ENCODE measurements around the gene NAALADL2. TPM values are rescaled to one million over a fixed set of nuclear protein-coding genes. Genes with fewer than 3 reads are reported as not detected.

Gene NAALADL2
- total RNA-seq, 1 experiment from 2014 or later = 2.7 TPM

DNA sequence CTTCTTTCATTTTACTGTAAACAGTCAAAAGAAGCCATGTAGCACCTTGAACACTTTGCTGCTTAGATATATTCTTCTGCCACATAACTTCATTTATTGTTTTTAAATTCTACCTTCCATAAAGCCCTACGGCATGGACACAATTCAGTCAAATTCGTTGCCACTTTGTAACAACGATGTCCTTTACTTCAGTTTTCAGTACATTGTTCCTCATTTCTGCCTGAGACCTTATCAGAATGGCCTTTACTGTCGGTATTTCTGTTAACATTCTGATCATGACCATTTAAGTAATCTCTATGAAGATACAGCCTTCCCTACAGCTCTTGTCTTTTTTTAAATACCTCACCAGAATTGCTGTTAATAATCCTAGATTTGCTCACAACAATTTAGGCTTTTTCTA lies 466.9 kb downstream of the NAALADL2 start:
- Histone ChIP-seq H3K36me3 (ENCODE audit: control insufficient read depth, insufficient read depth, low read length) (no peaks in the 10 kb centered on the region), H3K27ac (ENCODE audit: low read length) (no peak overlapping the region), H3K9me3 (ENCODE audit: control insufficient read depth, insufficient read depth, low read depth, low read length) (no peaks in the 10 kb centered on the region), H3K4me3 (ENCODE audit: low read depth in 2 of 2, low read length in 2 of 2) (no peak overlapping the region), H3K27me3 (ENCODE audit: control insufficient read depth, insufficient read depth, low read length) (no peaks in the 10 kb centered on the region), H3K4me1 (ENCODE audit: control insufficient read depth, insufficient read depth, low read length) (no peaks in the 10 kb centered on the region)
- POLR2A ChIA-PET = no interaction called here
- no TSS peak for BruUV-seq (replicated peaks)
- CTCF ChIA-PET = no interaction called here
- TF ChIP-seq, protein P1, sequence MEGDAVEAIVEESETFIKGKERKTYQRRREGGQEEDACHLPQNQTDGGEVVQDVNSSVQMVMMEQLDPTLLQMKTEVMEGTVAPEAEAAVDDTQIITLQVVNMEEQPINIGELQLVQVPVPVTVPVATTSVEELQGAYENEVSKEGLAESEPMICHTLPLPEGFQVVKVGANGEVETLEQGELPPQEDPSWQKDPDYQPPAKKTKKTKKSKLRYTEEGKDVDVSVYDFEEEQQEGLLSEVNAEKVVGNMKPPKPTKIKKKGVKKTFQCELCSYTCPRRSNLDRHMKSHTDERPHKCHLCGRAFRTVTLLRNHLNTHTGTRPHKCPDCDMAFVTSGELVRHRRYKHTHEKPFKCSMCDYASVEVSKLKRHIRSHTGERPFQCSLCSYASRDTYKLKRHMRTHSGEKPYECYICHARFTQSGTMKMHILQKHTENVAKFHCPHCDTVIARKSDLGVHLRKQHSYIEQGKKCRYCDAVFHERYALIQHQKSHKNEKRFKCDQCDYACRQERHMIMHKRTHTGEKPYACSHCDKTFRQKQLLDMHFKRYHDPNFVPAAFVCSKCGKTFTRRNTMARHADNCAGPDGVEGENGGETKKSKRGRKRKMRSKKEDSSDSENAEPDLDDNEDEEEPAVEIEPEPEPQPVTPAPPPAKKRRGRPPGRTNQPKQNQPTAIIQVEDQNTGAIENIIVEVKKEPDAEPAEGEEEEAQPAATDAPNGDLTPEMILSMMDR (IDR thresholded peaks at IDR 0.05) = no peak
- no peak for TF ChIP-seq POLR2AphosphoS5 (IDR thresholded peaks at IDR 0.05; ENCODE audit: low read depth, low read length)
- TF ChIP-seq SIN3A (IDR thresholded peaks at IDR 0.05; ENCODE audit: borderline replicate concordance, insufficient read depth, low read depth, low read length) = no peak
- TF ChIP-seq, protein P2, sequence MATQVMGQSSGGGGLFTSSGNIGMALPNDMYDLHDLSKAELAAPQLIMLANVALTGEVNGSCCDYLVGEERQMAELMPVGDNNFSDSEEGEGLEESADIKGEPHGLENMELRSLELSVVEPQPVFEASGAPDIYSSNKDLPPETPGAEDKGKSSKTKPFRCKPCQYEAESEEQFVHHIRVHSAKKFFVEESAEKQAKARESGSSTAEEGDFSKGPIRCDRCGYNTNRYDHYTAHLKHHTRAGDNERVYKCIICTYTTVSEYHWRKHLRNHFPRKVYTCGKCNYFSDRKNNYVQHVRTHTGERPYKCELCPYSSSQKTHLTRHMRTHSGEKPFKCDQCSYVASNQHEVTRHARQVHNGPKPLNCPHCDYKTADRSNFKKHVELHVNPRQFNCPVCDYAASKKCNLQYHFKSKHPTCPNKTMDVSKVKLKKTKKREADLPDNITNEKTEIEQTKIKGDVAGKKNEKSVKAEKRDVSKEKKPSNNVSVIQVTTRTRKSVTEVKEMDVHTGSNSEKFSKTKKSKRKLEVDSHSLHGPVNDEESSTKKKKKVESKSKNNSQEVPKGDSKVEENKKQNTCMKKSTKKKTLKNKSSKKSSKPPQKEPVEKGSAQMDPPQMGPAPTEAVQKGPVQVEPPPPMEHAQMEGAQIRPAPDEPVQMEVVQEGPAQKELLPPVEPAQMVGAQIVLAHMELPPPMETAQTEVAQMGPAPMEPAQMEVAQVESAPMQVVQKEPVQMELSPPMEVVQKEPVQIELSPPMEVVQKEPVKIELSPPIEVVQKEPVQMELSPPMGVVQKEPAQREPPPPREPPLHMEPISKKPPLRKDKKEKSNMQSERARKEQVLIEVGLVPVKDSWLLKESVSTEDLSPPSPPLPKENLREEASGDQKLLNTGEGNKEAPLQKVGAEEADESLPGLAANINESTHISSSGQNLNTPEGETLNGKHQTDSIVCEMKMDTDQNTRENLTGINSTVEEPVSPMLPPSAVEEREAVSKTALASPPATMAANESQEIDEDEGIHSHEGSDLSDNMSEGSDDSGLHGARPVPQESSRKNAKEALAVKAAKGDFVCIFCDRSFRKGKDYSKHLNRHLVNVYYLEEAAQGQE (IDR thresholded peaks at IDR 0.05; ENCODE audit: insufficient read depth in 1 of 2, low read depth in 2 of 2, low read length in 1 of 2) = no peak
- no peak for TF ChIP-seq TCF7L2 (IDR thresholded peaks at IDR 0.05; ENCODE audit: low read depth, low read length)
- intact Hi-C loops (cut with micrococcal nuclease; ENCODE audit: unreplicated experiment) = no loop called here
- in situ Hi-C loops (cut with HindIII; ENCODE audit: low pct_unique_long_range_greater_than_20kb, low sequenced_read_pairs) = no loop called here
- DNase-seq (ENCODE audit: low read depth, low spot score) (no peak), ATAC-seq (no peak)

DNA sequence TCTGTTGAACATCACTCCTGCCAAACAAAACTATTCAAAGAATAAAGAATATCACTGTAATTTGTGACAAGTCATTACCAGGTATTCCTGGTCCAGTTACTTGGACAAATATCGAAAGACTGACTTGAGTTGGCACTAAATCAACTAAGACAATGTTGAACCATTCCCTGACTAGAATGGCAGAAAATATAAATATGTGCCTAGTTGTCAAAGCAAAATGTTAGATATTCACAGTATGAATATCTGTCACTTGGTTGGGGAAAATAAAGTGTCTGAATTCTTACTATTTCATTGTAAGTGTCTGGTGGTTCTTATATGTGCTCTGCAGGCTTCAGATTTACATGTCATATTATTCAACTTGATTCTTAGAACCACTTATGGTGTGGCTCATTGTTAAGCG lies 470.2 kb downstream of the NAALADL2 start:
- ATAC-seq = no peak

More for the DNA sequence above, 470.2 kb downstream of the NAALADL2 start:
- no peaks in the 10 kb centered on the region for H3K36me3 ChIP-seq (ENCODE audit: control insufficient read depth, insufficient read depth, low read length)
- H3K9me3 ChIP-seq (ENCODE audit: control insufficient read depth, insufficient read depth, low read depth, low read length) = no peaks in the 10 kb centered on the region
- BruUV-seq (replicated peaks) = no TSS peak
- no peak overlapping the region for H3K27ac ChIP-seq (ENCODE audit: low read length)
- no peaks in the 10 kb centered on the region for H3K4me1 ChIP-seq (ENCODE audit: control insufficient read depth, insufficient read depth, low read length)
- intact Hi-C loops (cut with micrococcal nuclease; ENCODE audit: unreplicated experiment) = no loop called here
- ChIA-PET CTCF (no interaction called here), POLR2A (no interaction called here)
- TF ChIP-seq POLR2AphosphoS5 (IDR thresholded peaks at IDR 0.05; ENCODE audit: low read depth, low read length) = no peak
- TF ChIP-seq, protein P1 (IDR thresholded peaks at IDR 0.05) = no peak
- TF ChIP-seq TCF7L2 (IDR thresholded peaks at IDR 0.05; ENCODE audit: low read depth, low read length) = no peak
- TF ChIP-seq, protein P2 (IDR thresholded peaks at IDR 0.05; ENCODE audit: insufficient read depth in 1 of 2, low read depth in 2 of 2, low read length in 1 of 2) = no peak
- no peak overlapping the region for H3K4me3 ChIP-seq (ENCODE audit: low read depth in 2 of 2, low read length in 2 of 2)
- DNase-seq (ENCODE audit: low read depth, low spot score) = no peak
- no peaks in the 10 kb centered on the region for H3K27me3 ChIP-seq (ENCODE audit: control insufficient read depth, insufficient read depth, low read length)
- in situ Hi-C loops (cut with HindIII; ENCODE audit: low pct_unique_long_range_greater_than_20kb, low sequenced_read_pairs) = no loop called here
